ENCODE measurements around the gene RNH1.

DNA sequence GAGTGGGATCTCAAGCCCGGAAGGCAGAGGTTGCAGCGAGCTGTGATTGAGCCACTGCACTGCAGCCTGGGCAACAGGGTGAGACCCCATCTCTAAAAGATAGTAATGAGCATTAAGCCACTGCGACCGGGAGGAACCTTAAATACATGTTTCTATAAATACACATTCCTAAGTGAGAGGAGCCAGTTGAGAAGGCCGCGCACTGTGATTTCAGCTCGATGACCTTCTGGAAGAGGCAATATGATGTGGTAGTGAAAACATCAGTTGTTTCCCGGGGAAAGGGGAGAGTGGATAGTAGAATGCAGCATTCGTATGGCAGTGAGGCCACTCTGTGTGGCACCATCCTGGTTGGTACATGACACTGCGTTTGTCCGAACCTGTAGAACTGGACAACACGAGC, 39.0 kb downstream of the RNH1 start:
- no peak for TF ChIP-seq EZH2 (IDR thresholded peaks at IDR 0.05)
- TF ChIP-seq POLR2AphosphoS5 (IDR thresholded peaks at IDR 0.05; ENCODE audit: borderline replicate concordance, low read depth, low read length): no peak

Measured in SK-N-MC (cell line).